Breast epithelium (tissue), 4 donors: ENCODE results near the gene NSL1. TPM values are rescaled to one million over a fixed set of nuclear protein-coding genes. Genes with fewer than 3 reads are reported as not detected.
"Not testable (repeated sequence)": the region's sequence is repeated elsewhere in the genome, so short reads cannot be mapped to it uniquely, and the experiment has no call there.

Source experiments
- DNase-seq, 2 donors: peaks; one replicate each; pipeline ENCODE4 v3.0.0-alpha.2; 2019; ENCODE audit warnings: low spot score in 2 of 2
- H3K27ac ChIP-seq, 2 donors: fragments of 200-600 bp; sonication (generic) in 1 of 2; one replicate each; pipeline ENCODE4 v1.5.1; 2016 to 2019; ENCODE audit warnings: mild to moderate bottlenecking in 1 of 2
- H3K27me3 ChIP-seq, 2 donors: fragments of 200-600 bp; sonication (generic) in 1 of 2; one replicate each; pipeline versions ENCODE4 v1.5.1 to v1.6.0; 2017 to 2019; ENCODE audit warnings: control low read depth in 1 of 2, mild to moderate bottlenecking in 1 of 2
- H3K36me3 ChIP-seq: fragments of 200-600 bp; one replicate; pipeline ENCODE4 v1.5.1; 2019
- H3K4me1 ChIP-seq, 2 donors: fragments of 200-600 bp; sonication (generic); one replicate each; pipeline ENCODE4 v1.5.1; 2016 to 2019; ENCODE audit warnings: control low read depth in 1 of 2
- H3K4me3 ChIP-seq, 3 donors: fragments of 200-600 bp; sonication (generic); 1 replicate in 2 of 3; 2 replicates in 1 of 3; pipeline ENCODE4 v1.5.1; 2016 to 2019; ENCODE audit warnings: mild to moderate bottlenecking in 3 of 3, moderate library complexity in 2 of 3
- H3K9me3 ChIP-seq, 2 donors: fragments of 200-600 bp; sonication (generic) in 1 of 2; one replicate each; pipeline ENCODE4 v1.5.1; 2016 to 2019; ENCODE audit warnings: control low read depth in 1 of 2
- CTCF ChIP-seq, 3 donors: fragments of 450-650 bp; IDR thresholded peaks; one replicate each; pipeline ENCODE4 v1.5.1; 2016 to 2017; ENCODE audit warnings: antibody characterized with exemption in 3 of 3, mild to moderate bottlenecking in 3 of 3, moderate library complexity in 3 of 3
- POLR2A ChIP-seq: fragments of 450-650 bp; IDR thresholded peaks from one replicate; pipeline ENCODE4 v1.6.1; 2016; ENCODE audit warnings: antibody characterized with exemption, mild to moderate bottlenecking, moderate library complexity
- POLR2AphosphoS5 ChIP-seq, 3 donors: sonication (generic); formaldehyde crosslinking; IDR thresholded peaks; one replicate each; pipeline ENCODE4 v1.6.1; 2017; ENCODE audit warnings: antibody characterized with exemption in 3 of 3
- intact Hi-C: fragments of 100-400 bp; cut with DNase I; formaldehyde crosslinking; loops from one replicate; pipeline ENCODE4 v1.15.1; 2023; ENCODE audit warnings: low total_unique reads
- total RNA-seq, 3 donors: library from RNA; depleted of rRNA; stranded (reverse); fragments of >200 nt; gene quantifications; one replicate each; pipeline ENCODE4 v1.1.0, GENCODE V29; 2016

The NSL1 gene
- total RNA-seq, 3 donors from 2014 or later, result 28.5 to 47.5 (median 44.6) TPM

DNA sequence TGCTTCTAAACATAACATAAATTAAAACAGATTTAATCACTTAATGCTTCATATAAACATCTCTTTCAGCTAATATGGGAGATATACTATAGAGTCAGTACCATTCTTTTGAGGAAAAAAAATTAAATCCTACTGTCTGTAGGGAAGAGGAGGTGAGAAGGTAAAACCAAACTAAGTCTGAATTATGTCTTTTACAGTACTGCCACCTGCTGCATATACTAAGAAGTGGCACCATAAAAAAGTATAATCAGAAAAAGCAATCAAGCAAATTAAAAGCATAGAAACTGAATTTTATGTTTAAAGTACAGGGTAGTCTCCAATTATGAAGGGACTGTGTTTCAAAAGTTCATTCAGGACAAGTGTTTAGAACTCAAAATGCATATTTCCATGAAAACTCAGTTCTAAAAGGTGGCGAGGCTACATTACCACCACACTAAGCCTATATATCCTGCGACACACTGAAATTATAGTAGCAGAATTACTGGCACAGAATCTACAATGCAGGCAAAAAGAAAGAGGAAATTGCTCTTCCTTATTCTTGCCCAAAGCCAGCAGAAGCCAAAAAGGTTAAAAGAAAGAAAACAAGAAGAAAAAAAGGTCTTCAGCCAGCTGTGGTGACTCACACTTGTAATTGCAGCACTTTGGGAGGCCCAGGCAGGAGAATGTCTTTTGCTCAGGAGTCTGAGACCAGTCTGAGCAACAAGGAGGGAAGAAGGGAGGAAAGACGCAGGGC, 9.0 kb downstream of the NSL1 start:
- H3K27me3 ChIP-seq, result no peaks in the 10 kb centered on the region
- DNase-seq, result no peak
- H3K9me3 ChIP-seq, result no peaks in the 10 kb centered on the region
- no peak for TF ChIP-seq POLR2AphosphoS5 (IDR thresholded peaks at IDR 0.05)
- peak; percentile 14 to 51 (median 51) for TF ChIP-seq CTCF (IDR thresholded peaks at IDR 0.05)
- TF ChIP-seq POLR2A, result no peak
- H3K27ac ChIP-seq, result no peak overlapping the region
- no peaks in the 10 kb centered on the region for H3K4me1 ChIP-seq
- H3K36me3 ChIP-seq, result peaks cover 4% of the 10 kb centered on the region
- intact Hi-C loops, result no loop called here
- H3K4me3 ChIP-seq, result no peak overlapping the region

GRCh38 chr1:212781225-212781624, 10.4 kb downstream of the NSL1 start:
- Histone ChIP-seq H3K4me3 (no peak overlapping the region), H3K9me3 (no peaks in the 10 kb centered on the region), H3K4me1 (no peaks in the 10 kb centered on the region), H3K27ac (no peak overlapping the region), H3K36me3 (peaks cover 4% of the 10 kb centered on the region), H3K27me3 (no peaks in the 10 kb centered on the region)
- no peak for DNase-seq
- intact Hi-C loops, result no loop called here
- TF ChIP-seq CTCF (IDR thresholded peaks at IDR 0.05), result no peak
- no peak for TF ChIP-seq POLR2AphosphoS5 (IDR thresholded peaks at IDR 0.05)
- no peak for TF ChIP-seq POLR2A

DNA sequence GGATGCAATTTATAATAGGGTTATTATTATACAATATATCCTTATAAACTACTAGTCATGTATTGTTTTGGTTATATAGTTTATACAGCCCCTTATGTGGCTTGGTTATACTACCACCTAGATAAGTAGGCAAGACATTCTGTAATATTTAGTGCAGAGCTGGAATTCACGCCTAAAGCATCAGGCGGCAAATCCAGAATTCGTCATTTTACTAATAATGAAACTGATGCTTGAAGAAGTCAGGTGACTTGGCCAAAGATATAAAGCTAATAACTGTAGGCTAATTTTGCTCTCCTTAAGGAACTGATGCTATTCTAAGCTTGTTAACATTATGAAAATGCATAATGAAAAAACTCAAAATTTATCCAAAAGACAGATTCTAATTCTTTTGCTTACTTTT, 10.8 kb downstream of the NSL1 start:
- H3K36me3 ChIP-seq, result peaks cover 4% of the 10 kb centered on the region
- DNase-seq, result no peak
- H3K27me3 ChIP-seq, result no peaks in the 10 kb centered on the region
- H3K4me1 ChIP-seq, result no peaks in the 10 kb centered on the region
- no peak overlapping the region for H3K4me3 ChIP-seq
- intact Hi-C loops, result no loop called here
- TF ChIP-seq CTCF (IDR thresholded peaks at IDR 0.05) (no peak), POLR2A (no peak), POLR2AphosphoS5 (IDR thresholded peaks at IDR 0.05) (no peak)
- no peak overlapping the region for H3K27ac ChIP-seq
- H3K9me3 ChIP-seq, result no peaks in the 10 kb centered on the region

DNA sequence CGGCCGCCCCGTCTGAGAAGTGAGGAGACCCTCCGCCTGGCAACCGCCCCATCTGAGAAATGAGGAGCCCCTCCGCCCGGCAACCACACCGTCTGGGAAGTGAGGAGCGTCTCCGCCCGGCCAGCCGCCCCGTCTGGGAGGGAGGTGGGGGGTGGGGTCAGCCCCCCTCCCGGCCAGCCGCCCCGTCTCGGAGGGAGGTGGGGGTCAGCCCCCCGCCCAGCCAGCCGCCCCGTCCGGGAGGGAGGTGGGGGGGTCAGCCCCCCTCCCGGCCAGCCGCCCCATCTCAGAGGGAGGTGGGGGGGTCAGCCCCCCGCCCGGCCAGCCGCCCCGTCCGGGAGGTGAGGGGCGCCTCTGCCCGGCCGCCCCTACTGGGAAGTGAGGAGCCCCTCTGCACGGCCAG, 12.5 kb downstream of the NSL1 start:
- H3K36me3 ChIP-seq, H3K27ac ChIP-seq, H3K9me3 ChIP-seq, H3K4me3 ChIP-seq, H3K27me3 ChIP-seq, H3K4me1 ChIP-seq, DNase-seq, intact Hi-C loops: not testable (repeated sequence)

GRCh38 chr1:212777151-212777550, 14.4 kb downstream of the NSL1 start:
- Histone ChIP-seq H3K36me3 (no peaks in the 10 kb centered on the region), H3K27me3 (no peaks in the 10 kb centered on the region), H3K9me3 (no peaks in the 10 kb centered on the region), H3K27ac (no peak overlapping the region), H3K4me1 (no peaks in the 10 kb centered on the region), H3K4me3 (no peak overlapping the region)
- no peak for TF ChIP-seq POLR2A
- TF ChIP-seq POLR2AphosphoS5 (IDR thresholded peaks at IDR 0.05), result no peak
- TF ChIP-seq CTCF (IDR thresholded peaks at IDR 0.05), result no peak
- DNase-seq, result no peak
- intact Hi-C loops, result no loop called here
